ENCODE results near the gene TSKS. TPM values are rescaled to one million over a fixed set of nuclear protein-coding genes. Genes with fewer than 3 reads are reported as not detected.

Gene TSKS
- total RNA-seq, 1 donor from 2014 or later, result 0.55 TPM

DNA sequence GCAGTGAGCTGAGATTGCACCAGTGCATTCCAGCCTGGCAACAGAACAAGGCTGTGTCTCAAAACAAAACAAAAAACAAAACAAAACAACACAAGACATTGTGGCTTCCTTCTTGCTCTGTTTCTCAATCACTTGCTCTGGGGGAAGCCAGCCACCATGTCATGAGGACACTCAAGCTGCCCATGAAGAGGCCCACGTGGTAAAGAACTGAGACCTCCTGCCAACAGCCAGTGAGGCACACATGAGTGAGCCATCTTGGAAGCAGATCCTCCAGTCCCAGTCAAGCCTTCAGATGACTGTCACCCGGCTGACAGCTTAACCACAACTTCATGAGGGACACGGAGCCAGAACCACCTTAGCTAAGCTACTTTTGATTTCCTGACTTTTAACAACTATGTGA is 47.0 kb downstream of the TSKS start:
- DNase-seq (no peak), ATAC-seq (ENCODE audit: low read depth) (no peak)
- Mint-ChIP-seq H3K27me3 (no peaks in the 10 kb centered on the region), H3K36me3 (ENCODE audit: low read depth) (no peaks in the 10 kb centered on the region), H3K4me3 (no peak overlapping the region), H3K27ac (no peak overlapping the region), H3K4me1 (peaks cover 7% of the 10 kb centered on the region), H3K9me3 (no peaks in the 10 kb centered on the region)
- intact Hi-C loops (cut with micrococcal nuclease), result loop anchor here (5.0 kb wide), 1 partner anchor 151 kb away; the partner anchor contains the start of gene PNKP
- ChIA-PET CTCF (no interaction called here), POLR2A (interaction anchor here (1.5 kb wide), 1 partner anchor 37 kb away, joined by 4 read pairs; no protein-coding TSS in a partner anchor)
- TF ChIP-seq, protein P1, sequence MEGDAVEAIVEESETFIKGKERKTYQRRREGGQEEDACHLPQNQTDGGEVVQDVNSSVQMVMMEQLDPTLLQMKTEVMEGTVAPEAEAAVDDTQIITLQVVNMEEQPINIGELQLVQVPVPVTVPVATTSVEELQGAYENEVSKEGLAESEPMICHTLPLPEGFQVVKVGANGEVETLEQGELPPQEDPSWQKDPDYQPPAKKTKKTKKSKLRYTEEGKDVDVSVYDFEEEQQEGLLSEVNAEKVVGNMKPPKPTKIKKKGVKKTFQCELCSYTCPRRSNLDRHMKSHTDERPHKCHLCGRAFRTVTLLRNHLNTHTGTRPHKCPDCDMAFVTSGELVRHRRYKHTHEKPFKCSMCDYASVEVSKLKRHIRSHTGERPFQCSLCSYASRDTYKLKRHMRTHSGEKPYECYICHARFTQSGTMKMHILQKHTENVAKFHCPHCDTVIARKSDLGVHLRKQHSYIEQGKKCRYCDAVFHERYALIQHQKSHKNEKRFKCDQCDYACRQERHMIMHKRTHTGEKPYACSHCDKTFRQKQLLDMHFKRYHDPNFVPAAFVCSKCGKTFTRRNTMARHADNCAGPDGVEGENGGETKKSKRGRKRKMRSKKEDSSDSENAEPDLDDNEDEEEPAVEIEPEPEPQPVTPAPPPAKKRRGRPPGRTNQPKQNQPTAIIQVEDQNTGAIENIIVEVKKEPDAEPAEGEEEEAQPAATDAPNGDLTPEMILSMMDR (IDR thresholded peaks at IDR 0.05), result no peak

DNA sequence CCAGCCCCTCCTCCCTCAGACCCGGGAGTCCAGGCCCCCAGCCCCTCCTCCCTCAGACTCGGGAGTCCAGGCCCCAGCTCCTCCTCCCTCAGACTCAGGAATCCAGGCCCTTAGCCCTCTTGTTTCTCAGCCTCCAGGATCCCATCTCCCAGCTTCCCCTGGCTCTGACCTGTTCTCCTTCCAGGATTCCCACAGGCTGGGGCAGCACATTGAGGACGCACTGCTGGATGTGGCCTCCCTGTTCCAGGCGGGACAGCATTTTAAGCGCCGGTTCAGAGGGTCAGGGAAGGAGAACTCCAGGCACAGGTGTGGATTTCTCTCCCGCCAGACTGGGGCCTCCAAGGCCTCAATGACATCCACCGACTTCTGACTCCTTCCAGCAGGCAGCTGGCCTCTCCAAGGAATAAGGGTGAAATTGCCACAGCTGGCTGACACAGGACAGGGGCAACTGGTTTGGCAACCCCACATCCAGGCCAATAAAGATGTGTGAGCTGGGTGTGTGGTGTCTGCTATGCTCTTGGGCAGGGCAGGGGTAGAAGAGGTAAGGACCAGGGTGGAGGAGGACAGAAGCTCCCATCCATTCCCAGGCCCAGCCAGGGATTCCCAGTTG is 49.8 kb downstream of the TSKS start:
- no peak overlapping the region for H3K4me3 Mint-ChIP-seq
- peaks cover 8% of the 10 kb centered on the region for H3K27me3 Mint-ChIP-seq
- CTCF ChIA-PET, result no interaction called here
- H3K9me3 Mint-ChIP-seq, result no peaks in the 10 kb centered on the region
- DNase-seq (no peak), ATAC-seq (ENCODE audit: low read depth) (no peak)
- TF ChIP-seq, protein P1 (IDR thresholded peaks at IDR 0.05), result no peak
- no peaks in the 10 kb centered on the region for H3K36me3 Mint-ChIP-seq (ENCODE audit: low read depth)
- POLR2A ChIA-PET, result interaction anchor here (0.5 kb wide), 1 partner anchor 341 kb away, joined by 3 read pairs; no protein-coding TSS in a partner anchor
- H3K27ac Mint-ChIP-seq, result no peak overlapping the region
- intact Hi-C loops (cut with micrococcal nuclease), result no loop called here
- H3K4me1 Mint-ChIP-seq, result peaks cover 7% of the 10 kb centered on the region

DNA sequence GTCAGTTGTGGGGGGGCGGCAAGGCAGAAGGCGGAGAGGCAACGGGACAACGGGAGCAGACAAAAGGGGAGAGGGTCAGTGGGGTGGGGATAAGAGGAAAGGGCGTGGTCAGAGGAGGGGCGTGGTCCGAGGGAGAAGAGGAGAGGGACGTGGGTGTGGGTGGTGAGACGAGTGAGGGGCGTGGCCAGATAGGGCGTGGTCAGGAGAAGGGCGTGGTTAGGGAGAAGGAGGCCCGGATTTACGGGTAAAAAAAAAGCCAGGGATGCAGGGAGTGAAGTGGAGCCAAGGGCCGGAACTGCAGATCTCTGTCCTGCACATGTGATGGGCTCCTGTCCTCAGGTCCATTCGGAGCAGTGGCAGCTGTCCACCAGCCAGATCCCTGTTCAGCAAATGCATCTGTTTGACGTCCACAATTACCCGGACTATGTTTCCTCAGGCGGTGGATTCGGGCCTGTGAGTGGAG is 50.7 kb downstream of the TSKS start:
- H3K27me3 Mint-ChIP-seq, result peaks cover 8% of the 10 kb centered on the region
- H3K36me3 Mint-ChIP-seq (ENCODE audit: low read depth), result no peaks in the 10 kb centered on the region
- ChIA-PET POLR2A (no interaction called here), CTCF (no interaction called here)
- H3K4me3 Mint-ChIP-seq, result no peak overlapping the region
- DNase-seq (no peak), ATAC-seq (ENCODE audit: low read depth) (no peak)
- H3K9me3 Mint-ChIP-seq, result no peaks in the 10 kb centered on the region
- TF ChIP-seq, protein P1 (IDR thresholded peaks at IDR 0.05), result no peak
- intact Hi-C loops (cut with micrococcal nuclease), result no loop called here
- H3K27ac Mint-ChIP-seq, result no peak overlapping the region
- peaks cover 3% of the 10 kb centered on the region for H3K4me1 Mint-ChIP-seq

DNA sequence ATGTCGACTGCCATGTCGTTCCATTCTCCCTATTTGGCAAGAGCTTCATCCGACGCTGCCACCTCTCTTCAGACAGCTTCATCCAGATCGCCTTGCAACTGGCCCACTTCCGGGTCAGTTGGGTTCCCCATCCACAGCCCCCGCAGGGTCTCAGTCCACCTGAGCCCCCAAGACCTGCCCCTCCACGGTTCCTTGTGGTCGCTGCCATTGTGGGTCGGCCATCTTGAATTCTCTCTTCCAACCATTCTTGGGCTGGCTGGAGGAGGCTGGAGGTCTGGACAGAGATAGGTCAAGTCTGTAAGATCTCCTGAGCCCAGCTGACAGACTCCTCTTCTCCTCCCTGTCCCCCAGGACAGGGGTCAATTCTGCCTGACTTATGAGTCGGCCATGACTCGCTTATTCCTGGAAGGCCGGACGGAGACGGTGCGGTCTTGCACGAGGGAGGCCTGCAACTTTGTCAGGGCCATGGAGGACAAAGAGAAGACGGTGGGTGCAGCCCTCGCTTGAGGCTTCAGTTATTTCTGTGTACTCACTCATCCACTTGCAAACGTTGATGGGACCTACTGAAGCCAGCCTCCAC is 52.6 kb downstream of the TSKS start:
- intact Hi-C loops (cut with micrococcal nuclease), result no loop called here
- CTCF ChIA-PET, result interaction anchor here (0.6 kb wide), 1 partner anchor 31 kb away, joined by 3 read pairs; no protein-coding TSS in a partner anchor
- TF ChIP-seq, protein P1 (IDR thresholded peaks at IDR 0.05), result no peak
- no peaks in the 10 kb centered on the region for H3K9me3 Mint-ChIP-seq
- peaks cover 11% of the 10 kb centered on the region for H3K27me3 Mint-ChIP-seq
- ATAC-seq (ENCODE audit: low read depth), result no peak
- DNase-seq, result no peak
- no peak overlapping the region for H3K4me3 Mint-ChIP-seq
- H3K4me1 Mint-ChIP-seq, result no peaks in the 10 kb centered on the region
- H3K36me3 Mint-ChIP-seq (ENCODE audit: low read depth), result no peaks in the 10 kb centered on the region
- no peak overlapping the region for H3K27ac Mint-ChIP-seq
- POLR2A ChIA-PET, result no interaction called here

DNA sequence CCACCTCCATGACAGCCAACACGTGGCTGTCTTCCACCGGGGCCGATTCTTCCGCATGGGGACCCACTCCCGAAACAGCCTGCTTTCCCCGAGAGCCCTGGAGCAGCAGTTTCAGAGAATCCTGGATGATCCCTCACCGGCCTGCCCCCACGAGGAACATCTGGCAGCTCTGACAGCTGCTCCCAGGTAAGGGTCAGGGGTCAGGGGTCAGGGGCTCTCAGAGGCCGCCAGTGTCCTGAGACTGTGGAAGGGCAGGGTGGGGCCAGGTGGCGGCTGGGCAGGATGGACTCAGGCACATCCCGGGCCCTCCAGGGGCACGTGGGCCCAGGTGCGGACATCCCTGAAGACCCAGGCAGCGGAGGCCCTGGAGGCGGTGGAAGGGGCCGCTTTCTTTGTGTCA is 57.2 kb downstream of the TSKS start:
- no peak overlapping the region for H3K27ac Mint-ChIP-seq
- TF ChIP-seq, protein P1 (IDR thresholded peaks at IDR 0.05), result no peak
- CTCF ChIA-PET, result no interaction called here

More for the DNA sequence above, 57.2 kb downstream of the TSKS start:
- POLR2A ChIA-PET, result no interaction called here
- Mint-ChIP-seq H3K27me3 (peaks cover 11% of the 10 kb centered on the region), H3K4me3 (no peak overlapping the region), H3K36me3 (ENCODE audit: low read depth) (no peaks in the 10 kb centered on the region), H3K4me1 (no peaks in the 10 kb centered on the region), H3K9me3 (no peaks in the 10 kb centered on the region)
- DNase-seq, result no peak
- intact Hi-C loops (cut with micrococcal nuclease), result no loop called here
- no peak for ATAC-seq (ENCODE audit: low read depth)

Data from activated B cell treated with CpG ODN at 0.5 μM for 24 hours (primary cell).